GM21526 (cell line): ENCODE measurements around the gene NRXN3.
A peak's percentile ranks its signal among the peaks of the same experiment; 100 is the strongest.
"Not testable (repeated sequence)": the region's sequence is repeated elsewhere in the genome, so short reads cannot be mapped to it uniquely, and the experiment has no call there.

Experiments
- ATAC-seq: cut with Tn5 transposase; IDR thresholded peaks from one replicate; pipeline ENCODE4 v1.9.1; 2021; ENCODE audit warnings: moderate library complexity; ENCODE audit not compliant: unreplicated experiment, low FRiP score

The NRXN3 gene

GRCh38 chr14:78455896-78456435, 285.8 kb downstream of the NRXN3 start:
- ATAC-seq: peak; percentile 91

DNA sequence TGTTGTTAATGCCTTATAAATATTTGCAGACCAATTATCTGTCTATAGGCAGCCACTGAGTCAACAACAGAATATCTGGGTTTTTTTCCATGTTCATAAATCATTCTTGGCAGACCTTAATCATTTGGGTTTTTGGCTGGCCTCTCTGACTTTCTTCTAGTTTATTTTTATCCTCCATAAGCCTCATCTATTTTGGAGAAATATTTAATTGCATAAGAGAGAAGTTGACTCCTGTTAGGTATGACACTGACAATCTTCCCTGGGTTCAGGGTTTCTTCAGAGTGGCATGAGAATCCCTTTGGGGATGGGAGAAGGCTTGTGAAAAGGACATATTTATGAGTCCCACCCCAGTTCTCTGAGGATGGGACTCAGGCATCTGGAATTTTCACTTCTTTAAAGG, 299.8 kb downstream of the NRXN3 start:
- no peak for ATAC-seq

- no peak for ATAC-seq
These were observed 309.1 kb downstream of the NRXN3 start for GRCh38 chr14:78479127-78479780.

DNA sequence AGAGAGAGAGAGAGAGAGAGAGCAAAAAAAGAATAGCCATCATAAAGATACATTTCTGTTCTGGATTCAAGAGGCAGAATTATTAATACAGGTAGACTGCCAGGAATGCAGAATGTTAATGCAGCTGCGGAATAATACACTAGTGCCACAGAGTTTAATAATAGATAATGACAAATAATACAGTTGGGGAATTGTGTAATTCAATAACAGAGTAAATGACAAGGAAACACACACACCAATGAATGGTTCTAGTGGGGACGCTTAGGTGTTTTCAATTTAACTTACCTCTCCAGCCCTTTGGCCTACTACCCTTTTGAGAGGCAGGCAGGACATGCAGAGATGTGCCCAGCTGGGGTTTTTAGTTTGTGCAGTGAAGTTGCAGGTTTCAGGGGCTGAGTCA, 313.9 kb downstream of the NRXN3 start:
- no peak for ATAC-seq

- no peak for ATAC-seq
These were observed 315.9 kb downstream of the NRXN3 start for GRCh38 chr14:78486081-78486480.

- no peak for ATAC-seq
These were observed 316.4 kb downstream of the NRXN3 start for GRCh38 chr14:78486621-78487020.

DNA sequence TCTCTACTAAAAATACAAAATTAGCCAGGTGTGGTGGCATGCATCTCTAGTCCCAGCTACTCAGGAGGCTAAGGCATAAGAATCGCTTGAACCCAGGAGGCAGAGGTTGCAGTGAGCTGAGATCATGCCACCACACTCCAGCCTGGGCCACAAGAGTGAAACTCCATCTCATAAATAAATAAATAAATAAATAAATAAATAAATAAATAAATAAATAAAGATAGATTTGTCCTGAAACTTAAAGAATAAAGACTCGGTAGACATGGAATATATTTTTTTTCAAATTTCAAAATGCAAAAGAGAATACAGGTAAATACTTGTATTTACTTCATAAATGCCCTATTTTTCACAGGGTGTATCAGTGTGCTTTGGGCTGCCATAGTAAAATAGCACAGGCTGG, 317.4 kb downstream of the NRXN3 start:
- ATAC-seq: not testable (repeated sequence)

- no peak for ATAC-seq
These were observed 318.8 kb downstream of the NRXN3 start for GRCh38 chr14:78488938-78489337.

- no peak for ATAC-seq
These were observed 320.9 kb downstream of the NRXN3 start for GRCh38 chr14:78491048-78491447.

DNA sequence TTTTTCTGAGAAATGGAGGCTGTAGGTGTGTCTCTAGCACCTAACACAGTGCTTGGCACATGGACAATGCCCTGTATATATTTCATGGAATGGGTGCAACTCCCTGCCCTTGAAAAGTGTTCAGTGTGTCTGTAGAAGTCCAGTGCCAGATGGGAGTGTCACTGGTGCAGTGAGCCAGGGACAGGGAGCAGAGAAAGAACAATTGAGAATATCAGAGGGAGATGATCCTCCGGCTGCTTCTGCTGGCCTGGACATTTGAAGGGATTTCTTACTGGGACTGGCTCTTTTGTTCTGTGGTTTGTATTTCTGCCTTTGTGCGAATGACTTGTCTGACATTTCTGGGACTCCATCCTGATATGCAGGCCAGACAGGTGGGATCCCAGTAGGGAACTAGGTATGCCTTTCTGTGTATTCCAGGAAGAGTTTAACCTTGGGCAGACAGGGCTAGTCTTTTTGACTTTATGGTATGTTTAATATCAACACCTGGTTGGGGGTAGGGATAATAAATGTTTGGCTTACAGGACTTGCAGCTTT, 328.0 kb downstream of the NRXN3 start:
- no peak for ATAC-seq

GRCh38 chr14:78501909-78502308, 331.7 kb downstream of the NRXN3 start:
- no peak for ATAC-seq

GRCh38 chr14:78508023-78508422, 337.9 kb downstream of the NRXN3 start:
- ATAC-seq: no peak

- ATAC-seq: no peak
These were observed 339.3 kb downstream of the NRXN3 start for GRCh38 chr14:78509516-78509915.

DNA sequence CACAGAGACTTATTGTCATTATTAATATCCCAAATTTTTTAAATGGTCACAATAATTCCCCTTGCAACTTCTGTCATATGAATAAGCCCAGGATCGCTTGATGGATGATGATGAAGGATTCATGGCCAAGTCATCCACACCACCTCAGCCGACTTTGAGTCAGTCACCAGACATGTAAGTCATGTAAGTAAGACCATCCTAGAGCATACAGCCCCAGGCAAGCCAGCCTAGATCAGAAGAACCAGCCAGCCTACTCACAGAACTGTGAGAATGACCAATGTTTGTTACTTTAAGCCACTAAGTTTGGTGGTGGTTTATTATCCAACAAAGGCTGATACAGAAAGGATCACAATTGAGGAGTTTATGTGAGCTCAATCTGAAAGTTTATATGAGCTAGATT, 341.8 kb downstream of the NRXN3 start:
- ATAC-seq: no peak

DNA sequence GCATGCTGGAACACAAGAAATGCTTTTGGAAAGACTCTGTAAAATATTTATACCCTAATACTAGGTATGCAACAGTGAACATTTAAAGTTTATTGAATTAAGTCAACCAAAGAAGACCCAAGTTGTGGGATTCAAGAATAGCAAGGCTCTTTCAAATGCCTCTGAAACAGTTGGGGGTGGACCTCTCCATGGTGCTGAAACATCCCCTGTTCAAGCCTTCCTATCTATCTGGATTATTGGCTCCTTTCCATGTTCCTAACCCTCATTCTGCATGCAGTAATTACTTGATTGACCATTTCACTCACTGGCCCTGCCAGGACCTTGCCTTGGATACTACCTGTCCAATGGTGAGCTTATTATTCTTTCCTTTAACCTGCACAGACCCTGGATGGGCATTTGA, 349.7 kb downstream of the NRXN3 start:
- no peak for ATAC-seq

DNA sequence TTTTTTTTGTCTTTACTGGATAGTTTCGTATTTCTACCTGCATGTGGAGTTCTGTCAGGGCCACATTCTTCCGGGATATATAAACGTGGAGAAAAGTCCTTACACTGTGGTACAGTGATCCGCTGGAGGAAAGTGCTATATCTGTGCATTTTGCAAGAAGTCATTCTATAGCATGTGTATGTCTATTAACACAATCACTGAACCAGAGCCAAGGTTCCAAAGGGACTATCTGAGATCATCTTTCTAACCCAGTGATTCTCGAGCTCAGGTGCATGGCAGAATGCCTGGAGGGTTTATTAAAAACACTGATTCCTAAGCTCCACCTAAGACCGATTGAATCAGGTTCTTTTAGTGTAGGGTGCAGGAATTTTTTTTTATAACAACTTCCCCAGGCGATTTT, 354.0 kb downstream of the NRXN3 start:
- no peak for ATAC-seq

GRCh38 chr14:78524766-78525165, 354.6 kb downstream of the NRXN3 start:
- ATAC-seq: no peak

- no peak for ATAC-seq
These were observed 359.9 kb downstream of the NRXN3 start for GRCh38 chr14:78530078-78530477.

- ATAC-seq: no peak
These were observed 364.0 kb downstream of the NRXN3 start for GRCh38 chr14:78534141-78534540.

DNA sequence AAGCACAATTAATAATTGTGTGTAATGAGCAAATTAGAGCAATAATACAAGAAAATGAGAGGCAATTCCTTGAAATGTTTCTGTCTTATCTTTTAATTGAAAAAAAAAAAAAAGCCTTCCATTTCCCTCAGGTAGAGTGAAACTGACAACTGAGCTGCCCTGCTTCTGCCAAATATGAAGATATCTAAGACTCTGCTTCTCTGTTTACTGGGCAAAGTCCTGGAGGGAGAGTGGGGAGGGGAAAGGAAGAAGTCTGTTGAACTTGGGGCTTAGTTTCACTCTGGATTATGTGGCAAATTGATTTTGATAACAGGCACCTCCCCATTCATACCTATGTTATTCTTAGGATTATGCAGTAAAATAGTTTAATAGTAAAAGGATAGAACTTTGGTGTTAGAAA, 364.9 kb downstream of the NRXN3 start:
- no peak for ATAC-seq

DNA sequence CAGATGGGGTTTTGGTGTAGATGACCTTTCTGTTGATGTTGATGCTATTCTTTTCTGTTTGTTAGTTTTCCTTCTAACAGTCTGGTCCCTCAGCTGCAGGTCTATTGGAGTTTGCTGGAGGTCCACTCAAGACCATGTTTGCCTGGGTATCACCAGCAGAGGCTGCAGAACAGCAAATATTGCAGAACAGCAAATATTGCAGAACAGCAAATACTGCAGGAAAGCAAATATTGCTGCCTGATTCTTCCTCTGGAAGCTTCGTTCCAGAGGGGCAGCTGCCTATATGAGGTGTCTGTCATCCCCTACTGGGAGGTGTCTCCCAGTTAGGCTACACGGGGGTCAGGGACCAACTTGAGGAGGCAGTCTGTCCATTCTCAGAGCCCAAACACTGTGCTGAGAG, 371.6 kb downstream of the NRXN3 start:
- ATAC-seq: not testable (repeated sequence)

DNA sequence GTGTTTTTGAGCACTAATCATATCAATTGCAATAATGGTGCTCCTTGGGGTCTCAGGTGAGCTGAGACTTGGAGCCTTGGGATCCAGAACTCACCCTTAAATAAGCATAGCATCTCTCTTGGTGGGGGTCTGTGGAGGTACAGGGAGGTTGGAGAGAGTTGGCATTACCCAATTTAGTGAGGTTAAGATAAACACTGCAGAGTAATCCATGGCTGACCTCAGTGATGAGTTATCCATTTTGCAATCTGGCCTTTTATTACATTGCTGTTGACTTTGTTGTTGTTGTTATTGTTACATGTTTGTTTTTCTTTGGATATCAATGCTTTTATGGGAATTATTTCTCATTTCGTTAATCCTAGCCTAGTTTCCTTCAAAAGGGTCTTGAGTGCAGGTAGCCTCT, 373.3 kb downstream of the NRXN3 start:
- ATAC-seq: no peak
